RKO (cell line): Measurements from ENCODE around the gene ZFP14.

ENCODE experiments used
- DNase-seq: peaks from one replicate; pipeline ENCODE4 v3.0.0-alpha.2; 2016; ENCODE audit warnings: low spot score

The ZFP14 gene

GRCh38 chr19:36378625-36379509 lies at the start of gene ZFP14:
Gene ZFP14 (minus strand): TSS chr19:36379201. CDS start chr19:36367892, 11,309 bp downstream.
- peak; percentile 96 for DNase-seq

- DNase-seq = peak; percentile 26
Measured at GRCh38 chr19:36423925-36424324, 44.9 kb upstream of the ZFP14 start.

GRCh38 chr19:36421749-36422481 lies 42.9 kb upstream of the ZFP14 start:
- DNase-seq = no peak

GRCh38 chr19:36420961-36421748 lies 42.2 kb upstream of the ZFP14 start:
- DNase-seq = no peak

GRCh38 chr19:36418287-36419001 lies 39.4 kb upstream of the ZFP14 start, which contains the start of gene ZFP82:
Gene ZFP82 (minus strand): TSS chr19:36418644. CDS start chr19:36409789, 8,855 bp downstream.
- no peak for DNase-seq

- DNase-seq = no peak
Measured at GRCh38 chr19:36417752-36418286, 38.8 kb upstream of the ZFP14 start.

- DNase-seq = no peak
Measured at GRCh38 chr19:36409841-36410240, 30.8 kb upstream of the ZFP14 start.

- DNase-seq = no peak
Measured at GRCh38 chr19:36408101-36408500, 29.1 kb upstream of the ZFP14 start.

- DNase-seq = no peak
Measured at GRCh38 chr19:36404498-36404897, 25.5 kb upstream of the ZFP14 start.

GRCh38 chr19:36401475-36401874 lies 22.5 kb upstream of the ZFP14 start:
- no peak for DNase-seq

- no peak for DNase-seq
Measured at GRCh38 chr19:36398571-36398970, 19.6 kb upstream of the ZFP14 start.

- DNase-seq = no peak
Measured at GRCh38 chr19:36392916-36393673, 14.1 kb upstream of the ZFP14 start.

- no peak for DNase-seq
Measured at GRCh38 chr19:36379510-36379819, 464 bp upstream of the ZFP14 start.

GRCh38 chr19:36377541-36378178 lies 1.3 kb downstream of the ZFP14 start:
- DNase-seq = no peak

- no peak for DNase-seq
Measured at GRCh38 chr19:36373638-36374156, 5.3 kb downstream of the ZFP14 start.

GRCh38 chr19:36371886-36372285 lies 7.1 kb downstream of the ZFP14 start:
- DNase-seq = no peak

GRCh38 chr19:36363845-36364244 lies 15.2 kb downstream of the ZFP14 start:
- DNase-seq = no peak

- DNase-seq = no peak
Measured at GRCh38 chr19:36340786-36341372, 38.1 kb downstream of the ZFP14 start.

GRCh38 chr19:36331353-36332228 lies 47.4 kb downstream of the ZFP14 start:
- DNase-seq = no peak
